ENCODE results near the gene NEAT1.
A peak's percentile ranks its signal among the peaks of the same experiment; 100 is the strongest.
"Not testable (repeated sequence)": the region's sequence is repeated elsewhere in the genome, so short reads cannot be mapped to it uniquely, and the experiment has no call there.

The NEAT1 gene

GRCh38 chr11:65451301-65451700 is 28.7 kb downstream of the NEAT1 start:
- not testable (repeated sequence) for DNase-seq (ENCODE audit: low spot score)

DNA sequence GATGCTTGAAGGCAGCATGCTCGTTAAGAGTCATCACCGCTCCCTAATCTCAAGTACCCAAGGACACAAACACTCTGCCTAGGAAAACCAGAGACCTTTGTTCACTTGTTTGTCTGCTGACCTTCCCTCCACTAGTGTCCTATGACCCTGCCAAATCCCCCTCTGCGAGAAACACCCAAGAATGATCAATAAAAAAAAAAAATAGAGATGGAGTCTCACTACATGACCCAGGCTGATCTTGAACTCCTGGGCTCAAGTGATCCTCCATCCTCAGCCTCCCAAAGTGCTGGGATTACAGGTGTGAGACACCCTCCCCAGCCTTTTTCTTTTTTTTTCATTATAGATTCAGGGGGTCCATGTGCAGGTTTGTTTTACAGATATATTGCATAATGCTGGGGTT is 29.7 kb downstream of the NEAT1 start:
- DNase-seq (ENCODE audit: low spot score) = not testable (repeated sequence)

- no peak for DNase-seq (ENCODE audit: low spot score)
Observed at GRCh38 chr11:65452806-65453490, 30.4 kb downstream of the NEAT1 start.

DNA sequence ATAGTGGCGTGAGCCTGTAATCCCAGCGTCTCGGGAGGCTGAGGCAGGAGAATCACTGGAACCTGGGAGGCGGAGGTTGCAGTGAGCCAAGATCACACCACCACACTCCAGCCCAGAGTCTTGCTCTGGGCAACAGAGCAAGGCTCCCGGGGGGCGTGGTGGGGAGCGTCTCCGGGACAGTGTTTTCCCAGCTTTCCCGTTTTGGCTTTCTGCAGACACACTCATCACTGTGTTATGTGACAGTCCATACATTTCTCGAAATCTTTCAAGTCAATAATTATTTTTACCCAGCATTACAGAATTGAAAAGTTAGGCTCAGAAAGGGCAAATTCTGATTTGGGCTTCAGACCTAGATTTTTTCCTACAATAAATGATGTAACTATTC is 31.7 kb downstream of the NEAT1 start:
- DNase-seq (ENCODE audit: low spot score) = no peak

- peak; percentile 59 for DNase-seq (ENCODE audit: low spot score)
Observed at GRCh38 chr11:65454696-65455456, 32.3 kb downstream of the NEAT1 start.

DNA sequence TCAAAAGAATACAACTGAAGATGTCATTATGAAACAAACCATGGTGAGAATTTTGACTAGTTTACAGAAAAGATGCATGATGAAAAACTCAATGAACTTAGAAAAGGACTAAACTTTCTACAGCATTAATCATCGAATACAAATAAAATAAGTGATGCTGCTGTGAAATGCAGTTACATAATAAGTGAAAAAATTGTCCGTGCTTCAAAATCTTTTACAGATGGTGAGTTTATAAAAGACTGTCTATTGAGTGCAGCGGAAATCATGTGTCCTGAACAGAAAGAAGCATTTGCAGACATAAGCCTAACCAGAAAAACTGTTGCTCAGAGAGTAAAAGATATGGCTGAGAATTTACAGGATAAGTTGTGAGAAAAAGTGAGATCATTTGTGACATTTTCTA is 33.8 kb downstream of the NEAT1 start:
- no peak for DNase-seq (ENCODE audit: low spot score)

DNA sequence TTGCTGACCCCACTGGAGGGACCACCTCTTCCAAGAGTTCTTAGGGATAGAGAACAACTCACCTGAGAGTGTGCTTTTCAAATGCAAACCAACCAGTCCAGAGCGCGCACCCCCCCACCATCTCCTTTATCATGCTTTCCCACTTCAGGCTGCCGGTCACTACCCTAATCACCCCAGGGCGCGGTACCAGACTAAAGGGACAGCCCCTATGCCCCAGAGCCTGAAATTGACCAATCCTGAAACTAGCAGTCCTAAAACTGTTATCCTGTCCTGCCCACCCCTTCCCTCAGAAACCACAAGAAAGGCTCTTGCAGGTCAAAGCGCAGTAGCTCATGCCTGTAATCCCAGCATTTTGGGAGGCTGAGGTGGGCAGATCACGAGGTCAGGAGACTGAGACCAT is 37.0 kb downstream of the NEAT1 start:
- DNase-seq (ENCODE audit: low spot score) = no peak

GRCh38 chr11:65465471-65465870 is 42.9 kb downstream of the NEAT1 start:
- DNase-seq (ENCODE audit: low spot score) = not testable (repeated sequence)

GRCh38 chr11:65467306-65467705 is 44.7 kb downstream of the NEAT1 start:
- not testable (repeated sequence) for DNase-seq (ENCODE audit: low spot score)

- DNase-seq (ENCODE audit: low spot score) = peak; percentile 71
Observed at GRCh38 chr11:65468874-65469333, 46.3 kb downstream of the NEAT1 start.

- no peak for DNase-seq (ENCODE audit: low spot score)
Observed at GRCh38 chr11:65470433-65471049, 47.9 kb downstream of the NEAT1 start.

DNA sequence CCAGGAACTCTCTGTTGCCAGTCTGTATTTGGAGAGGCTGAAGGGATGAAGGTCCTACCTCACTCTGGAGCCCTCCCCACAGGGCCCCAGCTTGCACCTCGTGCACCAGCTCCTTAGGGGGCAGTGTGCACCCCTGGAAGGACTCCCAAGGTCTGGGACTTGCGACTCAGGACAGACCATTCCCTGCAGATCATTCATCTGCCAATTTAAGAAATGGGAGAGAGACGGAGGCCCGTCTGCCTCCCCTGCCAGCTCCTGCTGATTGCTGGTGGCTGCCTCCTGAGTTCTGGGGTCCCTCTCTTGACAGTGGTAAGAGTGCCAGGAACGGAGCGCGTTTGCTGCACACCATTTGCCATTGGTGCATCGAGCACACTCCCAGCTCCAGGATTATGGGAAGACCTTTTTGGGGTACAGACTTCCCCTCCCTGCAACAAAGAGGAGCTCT is 48.9 kb downstream of the NEAT1 start:
- DNase-seq (ENCODE audit: low spot score) = peak; percentile 52

GRCh38 chr11:65472588-65473277 is 50.1 kb downstream of the NEAT1 start:
- DNase-seq (ENCODE audit: low spot score) = not testable (repeated sequence)

DNA sequence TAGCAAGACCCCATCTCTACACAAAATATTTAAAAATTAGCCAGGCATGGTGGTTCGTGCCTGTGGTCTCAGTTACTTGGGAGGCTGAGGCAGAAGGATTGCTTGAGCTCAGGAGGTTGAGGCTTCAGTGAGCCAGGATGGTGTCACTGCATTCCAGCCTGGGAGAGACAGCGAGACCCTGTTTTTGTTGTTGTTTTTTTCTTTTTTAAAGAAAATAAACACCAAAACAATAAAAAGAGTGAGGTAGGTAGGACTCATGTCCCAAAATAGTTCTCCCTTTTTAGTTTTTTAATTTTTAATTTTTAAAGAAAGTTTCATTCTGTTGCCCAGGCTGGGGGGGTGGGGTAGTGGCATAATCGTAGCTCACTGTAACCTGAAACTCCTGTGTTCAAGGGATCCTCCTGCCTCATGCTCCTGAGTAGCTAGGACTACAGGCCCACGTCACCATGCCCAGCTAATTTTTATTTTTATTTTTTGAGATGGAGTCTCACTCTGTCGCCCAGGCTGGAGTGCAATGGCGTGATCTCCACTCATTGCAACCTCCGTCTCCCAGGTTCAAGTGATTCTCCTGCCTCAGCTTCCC is 50.8 kb downstream of the NEAT1 start:
- no peak for DNase-seq (ENCODE audit: low spot score)

DNA sequence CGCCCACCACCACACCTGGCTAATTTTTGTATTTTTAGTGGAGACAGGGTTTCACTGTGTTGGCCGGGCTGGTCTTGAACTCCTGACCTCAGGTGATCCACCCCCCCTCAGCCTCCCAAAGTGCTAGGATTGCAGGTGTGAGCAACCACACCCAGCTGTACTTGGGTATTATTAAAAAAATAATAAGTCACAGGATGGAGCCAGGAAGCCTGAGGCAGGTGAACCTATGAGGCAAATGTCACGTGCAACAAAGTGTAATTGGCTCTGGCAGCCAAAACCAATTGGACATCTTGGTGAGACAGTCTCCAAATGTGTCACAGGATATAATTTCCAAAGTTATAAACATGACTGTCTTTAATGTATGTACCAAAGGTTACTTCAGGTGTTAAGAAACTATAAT is 52.3 kb downstream of the NEAT1 start:
- no peak for DNase-seq (ENCODE audit: low spot score)

GRCh38 chr11:65476632-65477148 is 54.1 kb downstream of the NEAT1 start:
- no peak for DNase-seq (ENCODE audit: low spot score)

DNA sequence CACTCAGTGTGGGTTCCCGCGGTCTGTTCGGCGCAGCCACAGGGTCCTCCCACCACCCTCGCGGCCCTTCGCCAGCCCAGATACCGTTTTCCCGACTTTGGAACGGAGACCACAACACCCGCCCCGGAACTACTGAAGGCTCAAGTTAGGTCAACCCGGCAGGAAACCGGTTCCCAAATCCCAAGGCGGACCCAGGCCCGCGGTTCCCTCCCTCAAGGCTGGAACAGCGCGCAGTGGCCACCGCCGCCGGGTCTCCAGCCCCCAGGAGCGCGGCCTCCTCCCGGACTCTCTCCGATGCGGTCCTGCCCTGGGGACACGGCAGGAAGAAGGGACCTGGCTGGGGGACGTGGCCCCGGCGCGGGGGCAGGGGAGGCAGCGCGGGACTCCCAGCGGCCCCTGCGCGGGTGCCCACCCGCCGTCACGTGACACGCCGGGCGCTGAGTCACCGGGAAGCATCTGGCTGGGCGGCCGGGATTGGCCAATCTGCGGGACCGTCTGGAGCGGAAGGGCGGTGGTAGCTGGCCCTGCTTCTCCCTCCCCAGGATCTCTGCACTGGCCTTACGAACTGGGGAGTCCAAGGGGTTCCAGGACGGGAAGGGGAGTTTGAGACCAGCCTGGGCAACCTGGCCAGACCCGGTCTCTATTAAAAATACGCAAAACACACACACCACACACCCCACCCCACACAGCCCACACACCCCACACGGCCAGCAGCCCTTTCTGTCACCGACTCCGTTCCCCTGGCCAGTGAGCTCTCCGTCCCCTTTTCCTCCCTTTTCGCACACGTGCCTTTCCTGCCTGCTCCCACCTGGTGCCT is 54.8 kb downstream of the NEAT1 start:
- peak; percentile 87 for DNase-seq (ENCODE audit: low spot score)

DNA sequence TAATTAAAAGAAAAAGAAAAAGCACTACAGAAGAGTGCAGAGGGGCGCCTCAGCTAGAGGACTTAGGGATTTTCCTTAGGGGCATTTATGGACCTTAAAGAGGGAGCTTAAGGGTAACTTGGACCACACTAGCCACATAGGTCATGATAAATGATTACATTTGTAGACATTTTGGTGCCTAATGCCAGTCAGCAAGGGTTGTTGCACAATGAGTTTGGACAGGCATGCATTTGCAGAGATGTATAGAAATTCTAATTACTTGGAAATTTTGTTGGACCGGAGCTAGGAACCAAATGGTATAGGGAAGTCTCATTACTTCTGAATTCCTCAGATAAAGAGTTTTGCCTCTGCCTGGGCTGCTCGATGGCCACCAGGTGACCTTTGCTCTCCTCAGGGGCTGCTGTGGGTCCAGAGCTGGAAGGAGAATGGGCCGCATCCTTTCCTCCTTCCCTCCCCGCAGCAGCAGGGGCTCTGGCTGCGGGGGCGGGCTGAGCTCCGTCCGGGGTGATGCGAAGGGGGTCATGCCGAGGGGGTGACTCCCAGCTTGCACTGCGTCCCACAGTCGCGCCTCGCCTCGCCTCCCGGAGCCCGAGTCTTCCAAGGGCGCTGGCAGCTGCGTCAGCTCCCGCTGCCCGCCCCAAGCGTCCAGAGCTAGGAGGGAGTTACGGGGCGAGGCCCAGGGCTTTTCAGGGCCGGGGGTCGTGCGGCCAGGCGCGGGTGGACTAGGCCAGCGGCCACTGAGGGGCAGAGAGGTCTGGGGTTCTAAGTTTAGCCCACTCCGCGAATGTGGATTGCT is 56.0 kb downstream of the NEAT1 start:
- DNase-seq (ENCODE audit: low spot score) = no peak

- DNase-seq (ENCODE audit: low spot score) = peak; percentile 47
Observed at GRCh38 chr11:65479184-65480145, 56.9 kb downstream of the NEAT1 start.

All from HuH-7 (cell line).